Astrocyte (in vitro differentiated cells and primary cell): ENCODE results near the gene CAT.

Experiments used
- CTCF ChIP-seq: IDR thresholded peaks from 2 replicates; pipeline ENCODE4 v1.5.1; 2011; ENCODE audit warnings: low read depth, mild to moderate bottlenecking, inconsistent platforms, low read length, moderate library complexity; ENCODE audit not compliant: insufficient read depth
- EZH2 ChIP-seq: IDR thresholded peaks from 2 replicates; pipeline ENCODE4 v1.6.1; 2012; ENCODE audit warnings: mild to moderate bottlenecking, low read length, inconsistent platforms; ENCODE audit not compliant: insufficient read depth

GRCh38 chr11:34438529-34439507 lies at the start of gene CAT:
- TF ChIP-seq CTCF (no peak), EZH2 (no peak)
